Hepatocyte (in vitro differentiated cells): ENCODE measurements around the gene CHRM3. TPM values are rescaled to one million over a fixed set of nuclear protein-coding genes. Genes with fewer than 3 reads are reported as not detected.

Experiments
- DNase-seq: peaks from one replicate; pipeline ENCODE4 v3.0.0-alpha.2; 2016; ENCODE audit warnings: low spot score
- H2AFZ ChIP-seq: fragments of 200-600 bp; sonication (generic); 2 replicates; pipeline ENCODE4 v1.6.0; 2016; ENCODE audit warnings: antibody characterized with exemption, mild to moderate bottlenecking
- H3K27ac ChIP-seq: fragments of 200-600 bp; sonication (generic); 2 replicates; pipeline ENCODE4 v1.5.1; 2016; ENCODE audit warnings: mild to moderate bottlenecking
- H3K27me3 ChIP-seq: fragments of 200-600 bp; sonication (generic); 2 replicates; pipeline ENCODE4 v1.6.1; 2016
- H3K36me3 ChIP-seq: fragments of 200-600 bp; sonication (generic); replicated peaks from 2 replicates; pipeline ENCODE4 v1.5.1; 2016; ENCODE audit warnings: low read depth; ENCODE audit not compliant: insufficient read depth
- H3K4me1 ChIP-seq: fragments of 200-600 bp; sonication (generic); 2 replicates; pipeline ENCODE4 v1.5.1; 2016; ENCODE audit warnings: mild to moderate bottlenecking, moderate library complexity; ENCODE audit not compliant: insufficient read depth
- H3K4me2 ChIP-seq: fragments of 200-600 bp; sonication (generic); 2 replicates; pipeline ENCODE4 v1.6.0; 2016
- H3K4me3 ChIP-seq: fragments of 200-600 bp; sonication (generic); 2 replicates; pipeline ENCODE4 v1.5.1; 2016; ENCODE audit warnings: mild to moderate bottlenecking
- H3K79me2 ChIP-seq: fragments of 200-600 bp; sonication (generic); 2 replicates; pipeline ENCODE4 v1.6.0; 2017; ENCODE audit warnings: mild to moderate bottlenecking
- H3K9me2 ChIP-seq: fragments of 200-600 bp; sonication (generic); replicated peaks from 2 replicates; pipeline ENCODE4 v1.6.0; 2017; ENCODE audit warnings: mild to moderate bottlenecking; ENCODE audit not compliant: insufficient read depth
- H3K9me3 ChIP-seq: fragments of 200-600 bp; sonication (generic); 2 replicates; pipeline ENCODE4 v1.5.1; 2016; ENCODE audit warnings: low read depth, mild to moderate bottlenecking
- H4K20me1 ChIP-seq: fragments of 200-600 bp; sonication (generic); 2 replicates; pipeline ENCODE4 v1.6.0; 2016; ENCODE audit warnings: mild to moderate bottlenecking; ENCODE audit not compliant: insufficient read depth, poor library complexity, severe bottlenecking
- EZH2 ChIP-seq: fragments of 200-600 bp; sonication (generic); IDR thresholded peaks from 2 replicates; pipeline ENCODE4 v1.6.1; 2016; ENCODE audit warnings: antibody characterized with exemption, mild to moderate bottlenecking, borderline replicate concordance
- EZH2phosphoT487 ChIP-seq: fragments of 200-600 bp; sonication (generic); IDR thresholded peaks from one replicate; pipeline ENCODE4 v1.6.1; 2018; ENCODE audit warnings: antibody characterized with exemption, mild to moderate bottlenecking, low read depth, moderate library complexity; ENCODE audit not compliant: unreplicated experiment, severe bottlenecking
- WGBS: methylation state at CpG from one replicate; pipeline ENCODE4 v1.1.6; 2016; ENCODE audit warnings: low lambda C conversion rate; ENCODE audit errors: missing lambda C conversion rate; 5-methylcytosine and 5-hydroxymethylcytosine counted together
- polyA plus RNA-seq: library from polyadenylated mRNA; unstranded; fragments of >200 nt; fragmentation: Nextera tagmentation; extraction: Ambion mirVana; gene quantifications from 2 replicates; pipeline ENCODE4 v1.2.1, GENCODE V29; 2016
- total RNA-seq: library from RNA; depleted of rRNA; stranded (reverse); fragments of >200 nt; gene quantifications from 2 replicates; pipeline ENCODE4 v1.2.3, GENCODE V29; 2014
- TF ChIP-seq, protein P1 (sequence below): fragments of 200-600 bp; sonication (generic); IDR thresholded peaks from 2 replicates; pipeline ENCODE4 v1.5.1; 2016; ENCODE audit warnings: antibody characterized with exemption, mild to moderate bottlenecking; ENCODE audit not compliant: poor library complexity

CHRM3 gene
- total and polyA plus RNA-seq, 2 experiments from 2014 or later = 2.5 to 6.6 TPM

DNA sequence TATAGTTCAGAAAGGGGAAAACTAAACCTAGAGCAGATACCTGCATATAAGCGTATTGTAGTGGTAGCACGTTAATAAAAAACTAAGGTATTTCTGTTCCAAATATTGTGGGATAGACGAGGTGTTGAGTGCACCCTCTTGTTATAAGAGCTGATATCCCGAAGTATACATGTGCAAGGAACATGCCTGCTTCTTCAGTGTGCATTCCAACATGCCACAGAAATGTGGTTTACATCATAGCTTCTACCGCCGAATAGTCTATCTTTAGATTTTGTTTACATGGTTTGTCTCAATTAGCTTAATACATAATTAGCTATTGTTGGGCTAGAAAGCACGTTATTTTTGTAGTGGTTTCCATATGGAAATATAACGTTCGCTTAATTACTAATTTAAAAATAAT, 2.2 kb downstream of the CHRM3 start:
- Histone ChIP-seq H2AFZ (no peak overlapping the region), H4K20me1 (no peaks in the 10 kb centered on the region), H3K4me3 (peak overlapping the region; percentile 63), H3K27me3 (peaks cover 68% of the 10 kb centered on the region), H3K9me2 (no peaks in the 10 kb centered on the region), H3K79me2 (peaks cover 6% of the 10 kb centered on the region), H3K36me3 (no peaks in the 10 kb centered on the region), H3K4me1 (peaks cover 5% of the 10 kb centered on the region), H3K4me2 (peak overlapping the region; percentile 99), H3K27ac (no peak overlapping the region), H3K9me3 (no peaks in the 10 kb centered on the region)
- 75% methylated on average over 9 of the region's 9 CpGs for whole genome bisulfite sequencing
- TF ChIP-seq EZH2 (peak; percentile 17), EZH2phosphoT487 (no peak)
- TF ChIP-seq, protein P1, sequence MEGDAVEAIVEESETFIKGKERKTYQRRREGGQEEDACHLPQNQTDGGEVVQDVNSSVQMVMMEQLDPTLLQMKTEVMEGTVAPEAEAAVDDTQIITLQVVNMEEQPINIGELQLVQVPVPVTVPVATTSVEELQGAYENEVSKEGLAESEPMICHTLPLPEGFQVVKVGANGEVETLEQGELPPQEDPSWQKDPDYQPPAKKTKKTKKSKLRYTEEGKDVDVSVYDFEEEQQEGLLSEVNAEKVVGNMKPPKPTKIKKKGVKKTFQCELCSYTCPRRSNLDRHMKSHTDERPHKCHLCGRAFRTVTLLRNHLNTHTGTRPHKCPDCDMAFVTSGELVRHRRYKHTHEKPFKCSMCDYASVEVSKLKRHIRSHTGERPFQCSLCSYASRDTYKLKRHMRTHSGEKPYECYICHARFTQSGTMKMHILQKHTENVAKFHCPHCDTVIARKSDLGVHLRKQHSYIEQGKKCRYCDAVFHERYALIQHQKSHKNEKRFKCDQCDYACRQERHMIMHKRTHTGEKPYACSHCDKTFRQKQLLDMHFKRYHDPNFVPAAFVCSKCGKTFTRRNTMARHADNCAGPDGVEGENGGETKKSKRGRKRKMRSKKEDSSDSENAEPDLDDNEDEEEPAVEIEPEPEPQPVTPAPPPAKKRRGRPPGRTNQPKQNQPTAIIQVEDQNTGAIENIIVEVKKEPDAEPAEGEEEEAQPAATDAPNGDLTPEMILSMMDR = no peak
- no peak for DNase-seq

DNA sequence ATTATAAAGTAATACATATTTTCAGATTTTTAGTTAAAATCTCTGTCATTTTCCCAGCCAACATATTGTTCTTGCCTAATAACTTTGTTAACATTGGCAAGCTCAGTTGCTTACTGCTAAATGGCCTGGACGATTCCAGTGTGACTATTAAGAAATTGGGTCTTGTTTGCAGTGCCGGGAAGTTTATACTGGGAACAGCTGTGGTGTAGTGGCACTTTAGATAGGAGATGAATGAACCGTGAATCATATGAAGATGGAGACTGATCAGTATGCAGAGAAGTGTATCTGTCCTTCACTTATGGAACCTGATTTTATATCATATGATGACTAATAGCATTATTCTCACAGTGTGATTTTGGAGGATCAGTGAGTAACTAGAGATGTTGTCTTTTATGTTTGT, 3.3 kb downstream of the CHRM3 start:
- Histone ChIP-seq H3K27ac (no peak overlapping the region), H3K9me3 (no peaks in the 10 kb centered on the region), H3K36me3 (no peaks in the 10 kb centered on the region), H3K4me2 (no peak overlapping the region), H4K20me1 (no peaks in the 10 kb centered on the region), H3K9me2 (no peaks in the 10 kb centered on the region), H3K27me3 (peaks cover 64% of the 10 kb centered on the region), H3K79me2 (peaks cover 6% of the 10 kb centered on the region), H2AFZ (no peak overlapping the region), H3K4me1 (peaks cover 5% of the 10 kb centered on the region), H3K4me3 (no peak overlapping the region)
- no peak for TF ChIP-seq EZH2
- TF ChIP-seq EZH2phosphoT487 = no peak
- TF ChIP-seq, protein P1 = no peak
- no peak for DNase-seq
- 76% methylated on average over 3 of the region's 3 CpGs for WGBS

DNA sequence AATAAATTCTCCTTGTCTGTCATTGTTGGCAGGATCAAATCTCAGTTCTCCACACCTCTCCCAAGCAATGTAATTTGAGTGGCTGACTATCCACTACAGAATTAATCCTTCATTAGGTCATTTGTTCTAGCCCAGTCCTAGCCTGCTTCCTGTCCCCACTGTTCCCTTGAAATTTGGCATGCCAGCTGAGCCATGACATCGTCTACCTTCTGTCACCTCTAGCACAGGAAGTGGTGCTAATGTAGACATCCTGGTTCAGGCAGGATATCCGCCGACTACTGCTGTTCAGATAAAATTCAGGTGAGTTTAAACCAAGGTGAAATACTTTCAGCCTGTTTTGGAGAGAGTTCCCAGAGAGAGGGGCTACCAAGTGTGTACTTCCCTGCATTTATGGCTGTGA, 5.9 kb downstream of the CHRM3 start:
- TF ChIP-seq EZH2 (no peak), EZH2phosphoT487 (no peak)
- TF ChIP-seq, protein P1 = no peak
- no peak overlapping the region for H2AFZ ChIP-seq
- peaks cover 49% of the 10 kb centered on the region for H3K27me3 ChIP-seq
- no peaks in the 10 kb centered on the region for H3K9me2 ChIP-seq
- no peak overlapping the region for H3K27ac ChIP-seq
- H3K4me1 ChIP-seq = no peaks in the 10 kb centered on the region
- 82% methylated on average over 3 of the region's 3 CpGs for WGBS
- DNase-seq = no peak
- H4K20me1 ChIP-seq = no peaks in the 10 kb centered on the region
- H3K9me3 ChIP-seq = no peaks in the 10 kb centered on the region
- H3K4me3 ChIP-seq = no peak overlapping the region
- no peak overlapping the region for H3K4me2 ChIP-seq
- peaks cover 6% of the 10 kb centered on the region for H3K79me2 ChIP-seq
- no peaks in the 10 kb centered on the region for H3K36me3 ChIP-seq

DNA sequence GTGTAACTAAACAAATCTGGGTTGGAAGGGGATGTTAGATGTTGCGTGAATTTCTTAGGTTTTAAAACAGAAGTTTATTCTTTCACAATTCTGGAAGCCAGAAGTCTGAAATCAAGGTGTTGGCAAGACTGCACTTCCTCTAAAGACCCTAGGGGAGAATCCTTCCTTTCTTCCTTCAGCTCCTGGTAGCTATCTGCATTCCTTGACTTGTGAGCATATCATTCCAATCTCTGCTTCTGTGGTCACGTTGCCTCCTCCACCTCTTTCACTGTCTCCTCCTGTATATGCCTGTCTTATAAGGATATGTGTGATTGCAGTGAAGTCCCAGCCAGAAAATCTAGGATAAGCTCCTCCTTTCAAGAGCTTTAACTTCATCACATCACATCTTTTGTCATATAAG, 7.7 kb downstream of the CHRM3 start:
- H3K9me3 ChIP-seq = no peaks in the 10 kb centered on the region
- peaks cover under 1% of the 10 kb centered on the region for H3K79me2 ChIP-seq
- no peaks in the 10 kb centered on the region for H3K9me2 ChIP-seq
- no peaks in the 10 kb centered on the region for H4K20me1 ChIP-seq
- DNase-seq = no peak
- H3K4me1 ChIP-seq = no peaks in the 10 kb centered on the region
- H3K27ac ChIP-seq = no peak overlapping the region
- H3K27me3 ChIP-seq = peaks cover 32% of the 10 kb centered on the region
- no peak overlapping the region for H3K4me2 ChIP-seq
- H3K4me3 ChIP-seq = no peak overlapping the region
- 58% methylated on average over 2 of the region's 2 CpGs for WGBS
- H3K36me3 ChIP-seq = no peaks in the 10 kb centered on the region
- TF ChIP-seq EZH2phosphoT487 (no peak), EZH2 (no peak)
- TF ChIP-seq, protein P1 = no peak
- no peak overlapping the region for H2AFZ ChIP-seq
